AG04450 (cell line): ENCODE data around the gene PPIC. TPM values are rescaled to one million over a fixed set of nuclear protein-coding genes. Genes with fewer than 3 reads are reported as not detected.

Source experiments
- CTCF ChIA-PET: fragments of 300-600, 350-600 bp; formaldehyde crosslinking; extraction: SDS; loops from one replicate; lab custom pipeline; 2022; ENCODE audit warnings: antibody characterized with exemption, inconsistent platforms; lab: Charles Lee
- POLR2A ChIA-PET: fragments of 350-600 bp; formaldehyde crosslinking; extraction: SDS; loops from one replicate; lab custom pipeline; 2021; ENCODE audit warnings: antibody characterized with exemption, inconsistent platforms; lab: Yijun Ruan, JAX
- DNase-seq: peaks from one replicate; pipeline ENCODE4 v3.0.0-alpha.2; 2011; ENCODE audit warnings: low read depth, low spot score
- H3K27ac ChIP-seq: one replicate; pipeline ENCODE4 v1.5.1; 2012; ENCODE audit warnings: low read depth, low read length, control low read depth
- H3K27me3 ChIP-seq: one replicate; pipeline ENCODE4 v1.6.0; 2012; ENCODE audit warnings: low read length; ENCODE audit not compliant: control insufficient read depth, insufficient read depth
- H3K4me3 ChIP-seq: 2 replicates; pipeline ENCODE4 v1.5.1; 2011; ENCODE audit warnings: mild to moderate bottlenecking, low read depth, low read length, control low read depth
- H3K9me3 ChIP-seq: 2 replicates; pipeline ENCODE4 v1.5.1; 2012; ENCODE audit warnings: low read length; ENCODE audit not compliant: control insufficient read depth, insufficient read depth
- CTCF ChIP-seq: IDR thresholded peaks from 2 replicates; pipeline ENCODE4 v1.5.1; 2011; ENCODE audit warnings: low read depth, low read length, control low read depth, inconsistent platforms
- polyA plus RNA-seq: library from polyadenylated mRNA; depleted of rRNA; stranded (reverse); fragments of >200 nt; gene quantifications from 2 replicates; pipeline ENCODE4 v1.2.3, GENCODE V29; 2011

Gene PPIC
- polyA plus RNA-seq, 1 experiment: 56.0 TPM

- Histone ChIP-seq H3K9me3 (no peaks in the 10 kb centered on the region), H3K27ac (no peak overlapping the region), H3K27me3 (no peaks in the 10 kb centered on the region), H3K4me3 (no peak overlapping the region)
- ChIA-PET CTCF (interaction anchor here (0.9 to 1.0 kb wide), 2 partner anchors 8 to 360 kb away, joined by 3 to 4 read pairs; no protein-coding TSS in a partner anchor), POLR2A (no interaction called here)
- no peak for DNase-seq
- TF ChIP-seq CTCF: no peak
These were observed 51.4 kb downstream of the PPIC start for GRCh38 chr5:122985006-122985700.

GRCh38 chr5:122984425-122984824 lies 52.1 kb downstream of the PPIC start:
- H3K27ac ChIP-seq: no peak overlapping the region
- CTCF ChIA-PET: interaction anchor here (0.9 kb wide), 2 partner anchors 231 to 360 kb away, joined by 3 to 4 read pairs; no protein-coding TSS in a partner anchor
- H3K27me3 ChIP-seq: no peaks in the 10 kb centered on the region
- TF ChIP-seq CTCF: no peak
- POLR2A ChIA-PET: no interaction called here
- DNase-seq: no peak
- no peaks in the 10 kb centered on the region for H3K9me3 ChIP-seq
- no peak overlapping the region for H3K4me3 ChIP-seq

GRCh38 chr5:122982376-122982775 lies 54.1 kb downstream of the PPIC start:
- Histone ChIP-seq H3K27me3 (no peaks in the 10 kb centered on the region), H3K27ac (no peak overlapping the region), H3K9me3 (no peaks in the 10 kb centered on the region), H3K4me3 (no peak overlapping the region)
- TF ChIP-seq CTCF: no peak
- ChIA-PET POLR2A (no interaction called here), CTCF (no interaction called here)
- no peak for DNase-seq

GRCh38 chr5:122981846-122982245 lies 54.7 kb downstream of the PPIC start:
- POLR2A ChIA-PET: no interaction called here
- TF ChIP-seq CTCF: no peak
- CTCF ChIA-PET: no interaction called here
- H3K4me3 ChIP-seq: no peak overlapping the region
- H3K9me3 ChIP-seq: no peaks in the 10 kb centered on the region
- no peaks in the 10 kb centered on the region for H3K27me3 ChIP-seq
- DNase-seq: no peak
- H3K27ac ChIP-seq: no peak overlapping the region

- no peak for TF ChIP-seq CTCF
- Histone ChIP-seq H3K27ac (no peak overlapping the region), H3K9me3 (no peaks in the 10 kb centered on the region), H3K4me3 (no peak overlapping the region), H3K27me3 (no peaks in the 10 kb centered on the region)
- ChIA-PET POLR2A (no interaction called here), CTCF (no interaction called here)
- DNase-seq: no peak
These were observed 57.8 kb downstream of the PPIC start for GRCh38 chr5:122978644-122979297.
